ENCODE data around the gene SLC37A3.

- TF ChIP-seq EZH2 (IDR thresholded peaks at IDR 0.05; ENCODE audit: insufficient read depth, low read length) = no peak
- TF ChIP-seq, protein P1, sequence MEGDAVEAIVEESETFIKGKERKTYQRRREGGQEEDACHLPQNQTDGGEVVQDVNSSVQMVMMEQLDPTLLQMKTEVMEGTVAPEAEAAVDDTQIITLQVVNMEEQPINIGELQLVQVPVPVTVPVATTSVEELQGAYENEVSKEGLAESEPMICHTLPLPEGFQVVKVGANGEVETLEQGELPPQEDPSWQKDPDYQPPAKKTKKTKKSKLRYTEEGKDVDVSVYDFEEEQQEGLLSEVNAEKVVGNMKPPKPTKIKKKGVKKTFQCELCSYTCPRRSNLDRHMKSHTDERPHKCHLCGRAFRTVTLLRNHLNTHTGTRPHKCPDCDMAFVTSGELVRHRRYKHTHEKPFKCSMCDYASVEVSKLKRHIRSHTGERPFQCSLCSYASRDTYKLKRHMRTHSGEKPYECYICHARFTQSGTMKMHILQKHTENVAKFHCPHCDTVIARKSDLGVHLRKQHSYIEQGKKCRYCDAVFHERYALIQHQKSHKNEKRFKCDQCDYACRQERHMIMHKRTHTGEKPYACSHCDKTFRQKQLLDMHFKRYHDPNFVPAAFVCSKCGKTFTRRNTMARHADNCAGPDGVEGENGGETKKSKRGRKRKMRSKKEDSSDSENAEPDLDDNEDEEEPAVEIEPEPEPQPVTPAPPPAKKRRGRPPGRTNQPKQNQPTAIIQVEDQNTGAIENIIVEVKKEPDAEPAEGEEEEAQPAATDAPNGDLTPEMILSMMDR (IDR thresholded peaks at IDR 0.05; ENCODE audit: insufficient read depth, low read depth, low read length) = peak; percentile 28
These were observed 55.4 kb downstream of the SLC37A3 start for GRCh38 chr7:140342727-140343514.
